ENCODE data around the gene LSAMP. TPM values are rescaled to one million over a fixed set of nuclear protein-coding genes. Genes with fewer than 3 reads are reported as not detected.
A peak's percentile ranks its signal among the peaks of the same experiment; 100 is the strongest.

LSAMP gene
- total RNA-seq, 1 experiment from 2014 or later, result 3.1 TPM

DNA sequence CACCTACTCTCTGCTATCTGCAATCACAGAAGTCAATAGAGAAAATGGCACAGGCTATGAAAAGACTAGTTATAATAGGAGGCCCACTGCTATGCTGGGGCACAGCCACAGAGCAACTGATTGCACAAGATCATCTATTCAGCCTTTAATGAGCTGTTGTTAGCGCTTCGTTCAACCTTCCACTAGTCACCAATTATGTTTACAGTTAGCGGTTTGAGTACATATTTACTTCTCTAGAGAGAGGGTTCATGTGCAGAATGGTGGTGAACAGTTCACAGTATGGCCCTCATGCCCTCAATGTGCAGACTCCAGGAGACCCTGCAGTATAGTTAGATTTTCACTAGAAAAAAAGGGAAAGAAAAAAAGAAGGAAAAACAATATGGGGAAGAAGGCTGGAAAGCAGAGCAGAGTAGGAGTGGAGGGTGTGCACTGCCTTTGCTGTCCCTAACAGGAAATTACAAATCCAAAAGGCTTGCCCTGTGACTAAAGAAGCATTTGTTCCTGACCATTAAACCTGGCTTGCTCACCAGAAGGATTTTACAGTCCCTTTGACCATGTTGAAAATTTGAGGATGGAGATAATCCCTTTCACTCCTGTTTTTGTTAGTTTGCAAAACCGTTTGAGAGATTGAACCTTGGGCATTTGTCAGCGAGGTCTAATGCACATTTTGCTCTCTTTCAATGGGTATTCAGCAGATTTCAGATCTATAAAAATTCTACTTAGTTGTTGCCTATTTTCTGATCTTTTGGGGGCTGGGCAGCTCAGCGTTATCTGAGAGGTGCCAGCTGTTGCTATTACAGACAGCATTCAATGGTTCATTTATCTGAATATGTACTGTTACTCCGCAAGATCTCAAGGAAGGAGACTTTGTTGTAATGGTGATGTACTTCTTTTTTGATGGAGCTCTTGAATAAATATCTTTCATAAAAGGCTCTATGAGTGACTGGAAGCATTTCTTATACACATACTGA is 296.1 kb downstream of the LSAMP start:
- ATAC-seq, result peak; percentile 91
- in situ Hi-C loops (cut with HindIII; ENCODE audit: low pct_unique_long_range_greater_than_20kb, low sequenced_read_pairs), result no loop called here

DNA sequence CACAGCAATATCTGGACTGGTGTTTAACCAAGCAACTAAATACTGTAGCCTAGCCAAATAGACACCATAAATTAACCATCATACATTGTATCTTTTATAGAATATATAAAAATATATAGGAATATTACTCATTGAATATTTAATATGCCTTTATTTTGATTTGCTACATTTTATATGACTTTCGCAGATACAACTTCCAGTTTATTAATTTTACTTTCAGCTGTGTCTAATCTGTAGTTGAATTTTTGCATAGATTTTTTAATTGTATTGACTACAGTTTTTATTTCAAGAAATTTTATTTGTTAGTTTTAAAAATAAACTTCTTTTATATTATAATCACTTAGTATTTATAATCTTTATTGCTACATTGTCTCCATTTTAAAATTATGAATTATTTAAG is 299.7 kb downstream of the LSAMP start:
- DNase-seq (ENCODE audit: low read depth, low spot score) (no peak), ATAC-seq (no peak)
- Histone ChIP-seq H3K27me3 (ENCODE audit: control insufficient read depth, insufficient read depth, low read length) (no peaks in the 10 kb centered on the region), H3K36me3 (ENCODE audit: control insufficient read depth, insufficient read depth, low read length) (no peaks in the 10 kb centered on the region), H3K27ac (ENCODE audit: low read length) (no peak overlapping the region), H3K4me1 (ENCODE audit: control insufficient read depth, insufficient read depth, low read length) (no peaks in the 10 kb centered on the region), H3K9me3 (ENCODE audit: control insufficient read depth, insufficient read depth, low read depth, low read length) (peaks cover 21% of the 10 kb centered on the region), H3K4me3 (ENCODE audit: low read depth in 2 of 2, low read length in 2 of 2) (no peak overlapping the region)
- BruUV-seq (replicated peaks), result no TSS peak
- intact Hi-C loops (cut with micrococcal nuclease; ENCODE audit: unreplicated experiment) (no loop called here), in situ Hi-C loops (cut with HindIII; ENCODE audit: low pct_unique_long_range_greater_than_20kb, low sequenced_read_pairs) (no loop called here)
- TF ChIP-seq, protein P1, sequence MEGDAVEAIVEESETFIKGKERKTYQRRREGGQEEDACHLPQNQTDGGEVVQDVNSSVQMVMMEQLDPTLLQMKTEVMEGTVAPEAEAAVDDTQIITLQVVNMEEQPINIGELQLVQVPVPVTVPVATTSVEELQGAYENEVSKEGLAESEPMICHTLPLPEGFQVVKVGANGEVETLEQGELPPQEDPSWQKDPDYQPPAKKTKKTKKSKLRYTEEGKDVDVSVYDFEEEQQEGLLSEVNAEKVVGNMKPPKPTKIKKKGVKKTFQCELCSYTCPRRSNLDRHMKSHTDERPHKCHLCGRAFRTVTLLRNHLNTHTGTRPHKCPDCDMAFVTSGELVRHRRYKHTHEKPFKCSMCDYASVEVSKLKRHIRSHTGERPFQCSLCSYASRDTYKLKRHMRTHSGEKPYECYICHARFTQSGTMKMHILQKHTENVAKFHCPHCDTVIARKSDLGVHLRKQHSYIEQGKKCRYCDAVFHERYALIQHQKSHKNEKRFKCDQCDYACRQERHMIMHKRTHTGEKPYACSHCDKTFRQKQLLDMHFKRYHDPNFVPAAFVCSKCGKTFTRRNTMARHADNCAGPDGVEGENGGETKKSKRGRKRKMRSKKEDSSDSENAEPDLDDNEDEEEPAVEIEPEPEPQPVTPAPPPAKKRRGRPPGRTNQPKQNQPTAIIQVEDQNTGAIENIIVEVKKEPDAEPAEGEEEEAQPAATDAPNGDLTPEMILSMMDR (IDR thresholded peaks at IDR 0.05), result no peak
- no peak for TF ChIP-seq POLR2AphosphoS5 (IDR thresholded peaks at IDR 0.05; ENCODE audit: low read depth, low read length)
- TF ChIP-seq, protein P2, sequence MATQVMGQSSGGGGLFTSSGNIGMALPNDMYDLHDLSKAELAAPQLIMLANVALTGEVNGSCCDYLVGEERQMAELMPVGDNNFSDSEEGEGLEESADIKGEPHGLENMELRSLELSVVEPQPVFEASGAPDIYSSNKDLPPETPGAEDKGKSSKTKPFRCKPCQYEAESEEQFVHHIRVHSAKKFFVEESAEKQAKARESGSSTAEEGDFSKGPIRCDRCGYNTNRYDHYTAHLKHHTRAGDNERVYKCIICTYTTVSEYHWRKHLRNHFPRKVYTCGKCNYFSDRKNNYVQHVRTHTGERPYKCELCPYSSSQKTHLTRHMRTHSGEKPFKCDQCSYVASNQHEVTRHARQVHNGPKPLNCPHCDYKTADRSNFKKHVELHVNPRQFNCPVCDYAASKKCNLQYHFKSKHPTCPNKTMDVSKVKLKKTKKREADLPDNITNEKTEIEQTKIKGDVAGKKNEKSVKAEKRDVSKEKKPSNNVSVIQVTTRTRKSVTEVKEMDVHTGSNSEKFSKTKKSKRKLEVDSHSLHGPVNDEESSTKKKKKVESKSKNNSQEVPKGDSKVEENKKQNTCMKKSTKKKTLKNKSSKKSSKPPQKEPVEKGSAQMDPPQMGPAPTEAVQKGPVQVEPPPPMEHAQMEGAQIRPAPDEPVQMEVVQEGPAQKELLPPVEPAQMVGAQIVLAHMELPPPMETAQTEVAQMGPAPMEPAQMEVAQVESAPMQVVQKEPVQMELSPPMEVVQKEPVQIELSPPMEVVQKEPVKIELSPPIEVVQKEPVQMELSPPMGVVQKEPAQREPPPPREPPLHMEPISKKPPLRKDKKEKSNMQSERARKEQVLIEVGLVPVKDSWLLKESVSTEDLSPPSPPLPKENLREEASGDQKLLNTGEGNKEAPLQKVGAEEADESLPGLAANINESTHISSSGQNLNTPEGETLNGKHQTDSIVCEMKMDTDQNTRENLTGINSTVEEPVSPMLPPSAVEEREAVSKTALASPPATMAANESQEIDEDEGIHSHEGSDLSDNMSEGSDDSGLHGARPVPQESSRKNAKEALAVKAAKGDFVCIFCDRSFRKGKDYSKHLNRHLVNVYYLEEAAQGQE (IDR thresholded peaks at IDR 0.05; ENCODE audit: insufficient read depth in 1 of 2, low read depth in 2 of 2, low read length in 1 of 2), result no peak
- no peak for TF ChIP-seq TCF7L2 (IDR thresholded peaks at IDR 0.05; ENCODE audit: low read depth, low read length)
- no peak for TF ChIP-seq SIN3A (IDR thresholded peaks at IDR 0.05; ENCODE audit: borderline replicate concordance, insufficient read depth, low read depth, low read length)
- ChIA-PET CTCF (no interaction called here), POLR2A (no interaction called here)

More for the DNA sequence above, 296.1 kb downstream of the LSAMP start:
- Histone ChIP-seq H3K4me3 (ENCODE audit: low read depth in 2 of 2, low read length in 2 of 2) (peak overlapping the region in 1 of 2 experiments; percentile 32; a peak in 2 of 4 replicates), H3K9me3 (ENCODE audit: control insufficient read depth, insufficient read depth, low read depth, low read length) (peaks cover 21% of the 10 kb centered on the region), H3K4me1 (ENCODE audit: control insufficient read depth, insufficient read depth, low read length) (no peaks in the 10 kb centered on the region; the same call in 1 of the 2 replicates), H3K36me3 (ENCODE audit: control insufficient read depth, insufficient read depth, low read length) (no peaks in the 10 kb centered on the region), H3K27me3 (ENCODE audit: control insufficient read depth, insufficient read depth, low read length) (no peaks in the 10 kb centered on the region), H3K27ac (ENCODE audit: low read length) (peak overlapping the region; percentile 2; the same call in 1 of the 2 replicates)
- DNase-seq (ENCODE audit: low read depth, low spot score), result peak; percentile 61
- no TSS peak for BruUV-seq (replicated peaks)
- intact Hi-C loops (cut with micrococcal nuclease; ENCODE audit: unreplicated experiment), result no loop called here
- ChIA-PET CTCF (interaction anchor here (0.6 kb wide), 1 partner anchor 187 kb away, joined by 3 read pairs; no protein-coding TSS in a partner anchor), POLR2A (no interaction called here)
- TF ChIP-seq, protein P1 (IDR thresholded peaks at IDR 0.05), result no peak
- TF ChIP-seq SIN3A (IDR thresholded peaks at IDR 0.05; ENCODE audit: borderline replicate concordance, insufficient read depth, low read depth, low read length) (no peak), POLR2AphosphoS5 (IDR thresholded peaks at IDR 0.05; ENCODE audit: low read depth, low read length) (no peak), TCF7L2 (IDR thresholded peaks at IDR 0.05; ENCODE audit: low read depth, low read length) (no peak)
- TF ChIP-seq, protein P2 (IDR thresholded peaks at IDR 0.05; ENCODE audit: insufficient read depth in 1 of 2, low read depth in 2 of 2, low read length in 1 of 2), result no peak
